ENCODE measurements around the gene LTK.

Gene LTK

GRCh38 chr15:41493902-41494189, 19.8 kb downstream of the LTK start:
- peak overlapping the region; percentile 56 for H3K4me3 ChIP-seq (ENCODE audit: low read depth, low read length)
- no peak for TF ChIP-seq CTCF (IDR thresholded peaks at IDR 0.05; ENCODE audit: low read depth, low read length, missing control alignments)
- DNase-seq (ENCODE audit: low read depth) = no peak

GRCh38 chr15:41493205-41493901, 20.3 kb downstream of the LTK start, which contains the start of gene ITPKA:
ITPKA (plus strand) TSS chr15:41493874; CDS start chr15:41493928, 54 bp downstream.
- peak; percentile 36 for DNase-seq (ENCODE audit: low read depth)
- no peak for TF ChIP-seq CTCF (IDR thresholded peaks at IDR 0.05; ENCODE audit: low read depth, low read length, missing control alignments)
- H3K4me3 ChIP-seq (ENCODE audit: low read depth, low read length) = peak within 1 kb of the TSS; percentile 56

GRCh38 chr15:41492597-41493204, 20.9 kb downstream of the LTK start:
- no peak for DNase-seq (ENCODE audit: low read depth)
- no peak for TF ChIP-seq CTCF (IDR thresholded peaks at IDR 0.05; ENCODE audit: low read depth, low read length, missing control alignments)
- H3K4me3 ChIP-seq (ENCODE audit: low read depth, low read length) = peak overlapping the region; percentile 56

DNA sequence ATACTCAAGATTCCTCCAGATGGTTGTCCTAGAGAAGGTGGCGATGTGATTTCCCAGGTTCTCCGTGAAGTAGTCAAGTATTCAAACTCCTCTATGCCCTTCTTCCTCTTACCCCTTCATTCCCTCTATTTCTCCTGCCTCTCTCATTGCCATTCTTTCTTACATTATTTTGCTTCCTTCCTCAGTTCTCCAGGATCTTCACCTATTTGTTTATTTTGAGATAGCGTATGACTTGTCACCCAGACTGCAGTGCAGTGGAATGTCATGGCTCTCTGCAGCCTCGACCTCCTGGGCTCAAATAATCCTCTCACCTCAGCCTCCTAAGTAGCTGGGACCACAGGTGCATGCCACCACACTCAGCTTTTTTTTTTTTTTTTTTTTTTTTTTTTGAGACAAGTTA, 21.7 kb downstream of the LTK start:
- no peak for TF ChIP-seq CTCF (IDR thresholded peaks at IDR 0.05; ENCODE audit: low read depth, low read length, missing control alignments)
- H3K4me3 ChIP-seq (ENCODE audit: low read depth, low read length) = no peak overlapping the region
- no peak for DNase-seq (ENCODE audit: low read depth)

DNA sequence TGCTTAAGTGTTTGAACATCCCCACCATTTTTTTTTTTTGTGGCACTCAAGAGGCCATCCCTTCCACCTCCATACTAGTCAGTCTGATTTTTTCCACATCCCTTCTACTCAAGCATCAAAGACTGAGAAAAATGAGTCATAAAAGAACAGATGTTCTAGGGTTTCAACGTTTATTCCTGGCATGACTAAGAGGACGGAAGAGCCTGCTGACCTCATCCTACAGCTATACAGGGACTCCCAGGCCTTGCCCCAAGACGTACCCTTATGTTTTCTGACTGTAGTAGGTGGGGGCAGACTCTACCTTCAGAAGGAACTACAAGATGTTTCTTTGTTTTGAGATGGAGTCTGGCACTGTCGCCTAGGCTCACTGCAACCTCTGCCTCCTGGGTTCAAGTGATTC, 23.3 kb downstream of the LTK start:
- peak; percentile 54 for DNase-seq (ENCODE audit: low read depth)
- no peak overlapping the region for H3K4me3 ChIP-seq (ENCODE audit: low read depth, low read length)
- no peak for TF ChIP-seq CTCF (IDR thresholded peaks at IDR 0.05; ENCODE audit: low read depth, low read length, missing control alignments)

DNA sequence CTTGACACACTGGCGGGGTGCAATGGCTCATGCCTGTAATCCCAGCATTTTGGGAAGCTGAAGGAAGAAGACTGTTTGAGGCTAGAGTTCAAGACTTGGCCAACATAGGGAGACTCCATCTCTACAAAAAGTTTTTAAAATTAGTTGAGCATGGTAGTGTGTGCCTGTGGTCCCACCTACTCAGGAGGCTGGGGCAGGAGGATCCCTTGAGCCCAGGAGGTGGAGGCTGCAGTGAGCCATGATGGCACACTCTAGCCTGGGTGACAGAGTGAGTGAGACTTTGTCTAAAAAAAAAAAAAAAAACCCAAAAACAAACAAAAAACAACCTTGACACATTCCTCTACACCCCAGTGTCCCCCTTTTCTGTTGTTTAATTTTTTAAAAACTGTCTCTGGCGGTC, 24.0 kb downstream of the LTK start:
- no peak for TF ChIP-seq CTCF (IDR thresholded peaks at IDR 0.05; ENCODE audit: low read depth, low read length, missing control alignments)
- DNase-seq (ENCODE audit: low read depth) = no peak
- H3K4me3 ChIP-seq (ENCODE audit: low read depth, low read length) = no peak overlapping the region

DNA sequence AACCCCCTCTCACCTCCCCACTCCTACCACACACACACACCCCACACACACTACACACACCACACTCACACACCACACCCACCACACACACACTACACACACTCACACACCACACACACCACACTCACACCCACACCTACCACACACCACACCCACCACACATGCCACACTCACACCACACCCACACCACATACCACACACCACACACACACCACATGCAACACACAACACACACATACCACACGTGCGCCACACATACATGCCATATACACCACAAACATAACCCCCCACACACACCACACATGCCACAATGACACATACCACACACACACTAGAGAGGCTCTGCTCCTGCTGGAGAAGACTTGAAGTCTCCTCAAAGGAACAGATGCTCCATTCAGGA, 25.8 kb downstream of the LTK start:
- H3K4me3 ChIP-seq (ENCODE audit: low read depth, low read length) = no peak overlapping the region
- no peak for DNase-seq (ENCODE audit: low read depth)
- TF ChIP-seq CTCF (IDR thresholded peaks at IDR 0.05; ENCODE audit: low read depth, low read length, missing control alignments) = no peak

Measured in GM12864 (cell line).